Stimulated activated CD8-positive, alpha-beta memory T cell treated with anti-CD3 and anti-CD28 coated beads, Interleukin-15, amount 100 ng/mL, for 24 hours (primary cell): Measurements from ENCODE around the gene AKIRIN2.
"Not testable (repeated sequence)": the region's sequence is repeated elsewhere in the genome, so short reads cannot be mapped to it uniquely, and the experiment has no call there.

Source experiments
- DNase-seq: peaks from one replicate; pipeline ENCODE4 v3.0.0-alpha.2; 2020; ENCODE audit warnings: low read depth

Gene AKIRIN2

DNA sequence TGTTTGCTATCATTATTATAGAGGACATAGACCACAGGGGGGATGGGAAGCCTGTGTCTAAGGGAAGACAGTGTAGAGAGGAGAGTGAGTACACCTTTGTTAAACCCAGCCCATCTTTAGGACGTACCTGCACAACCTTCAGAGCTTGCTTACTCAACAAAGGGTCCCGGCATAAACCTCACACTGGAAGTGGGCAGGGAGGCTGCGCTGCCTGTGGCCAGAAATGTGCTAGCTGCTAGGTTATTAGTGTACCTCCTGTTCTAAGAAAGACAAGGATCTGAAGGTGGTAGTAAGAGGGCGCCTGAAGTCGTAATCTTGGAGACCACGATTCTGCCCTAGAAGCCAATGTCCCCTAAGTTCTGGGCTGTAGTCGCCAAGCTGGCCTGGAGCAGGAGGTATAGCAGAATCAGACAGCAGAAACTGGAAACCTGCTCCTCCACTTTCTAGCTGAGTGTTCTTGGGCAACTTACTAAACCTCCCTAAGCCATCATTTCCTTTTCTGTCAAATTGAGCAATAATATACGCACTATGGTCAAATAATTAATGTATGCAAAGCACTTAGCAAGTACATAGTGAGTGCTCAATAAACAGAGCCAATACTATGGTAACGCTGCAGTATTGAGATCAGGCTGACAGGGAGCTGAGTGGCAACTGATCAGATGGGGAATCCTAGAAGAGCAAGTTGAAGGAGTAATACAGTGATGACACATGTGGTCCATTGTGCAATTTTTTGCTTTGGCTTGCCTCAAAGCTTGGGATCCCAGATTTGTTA, 16.8 kb upstream of the AKIRIN2 start:
- DNase-seq: no peak

DNA sequence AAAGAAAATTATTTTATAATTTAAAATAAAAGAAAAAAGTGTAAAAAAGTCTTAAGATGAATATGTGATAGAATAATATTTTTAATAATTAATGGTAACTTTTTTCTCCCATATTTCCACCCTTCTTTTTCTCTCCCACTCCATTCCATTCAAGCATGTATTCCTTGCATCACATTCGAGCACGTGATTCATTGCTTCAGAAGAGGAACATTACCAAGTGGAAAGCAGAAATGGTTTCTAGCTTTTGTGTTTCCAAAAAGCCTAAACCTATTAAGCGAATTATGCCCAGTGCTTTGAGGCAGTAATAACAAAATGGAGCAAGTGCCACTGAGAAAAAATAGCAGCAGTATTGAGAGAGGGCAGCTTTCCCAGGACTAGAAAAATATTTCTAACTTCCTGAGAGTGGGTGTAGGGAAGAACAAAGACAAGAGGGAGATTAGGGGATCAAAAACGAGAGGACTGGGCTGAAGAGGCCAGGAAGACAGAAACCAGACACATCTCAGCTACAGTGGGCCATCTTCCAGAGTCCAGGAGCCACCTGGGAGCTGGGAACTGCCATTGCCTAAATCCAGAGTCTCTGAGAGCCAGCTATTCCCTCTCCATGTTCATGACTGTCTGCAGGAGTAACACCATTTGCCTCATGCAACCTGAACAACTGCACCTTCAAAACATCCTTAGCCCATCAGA, 15.0 kb upstream of the AKIRIN2 start:
- no peak for DNase-seq

DNA sequence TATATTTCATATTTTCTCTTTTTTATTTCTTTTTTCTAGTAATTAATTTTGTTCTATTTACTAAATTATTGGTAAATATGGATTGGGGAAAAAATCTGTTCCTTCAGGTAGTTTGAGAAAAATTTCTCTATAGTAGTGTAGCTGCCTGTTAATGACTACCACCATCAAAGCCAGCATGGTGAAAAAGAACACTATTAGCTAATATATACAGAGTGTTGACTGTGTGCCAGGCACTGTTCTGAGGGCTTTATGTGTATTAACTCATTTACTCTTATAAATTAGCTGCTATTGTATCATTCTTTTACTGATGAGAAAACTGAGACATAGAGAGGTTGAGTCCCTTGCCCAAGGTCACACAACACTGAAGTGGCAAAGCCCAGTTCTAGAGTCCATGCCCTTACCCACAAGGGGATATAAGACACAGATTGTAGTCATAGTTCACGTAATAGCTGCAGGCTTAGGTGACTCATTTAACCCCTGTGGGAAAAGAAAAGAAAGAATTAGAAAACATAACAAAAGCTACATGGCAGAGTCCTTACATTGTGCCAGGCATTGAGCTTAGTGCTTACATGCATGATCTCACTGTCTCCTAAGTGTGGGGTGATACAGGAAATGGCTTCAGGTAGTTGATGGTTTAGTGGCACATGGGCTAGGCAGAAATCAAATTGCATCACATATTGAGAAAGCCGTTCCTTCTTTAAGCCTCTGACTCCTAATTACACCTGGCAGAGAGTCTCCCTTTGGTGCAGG, 12.2 kb upstream of the AKIRIN2 start:
- DNase-seq: no peak

DNA sequence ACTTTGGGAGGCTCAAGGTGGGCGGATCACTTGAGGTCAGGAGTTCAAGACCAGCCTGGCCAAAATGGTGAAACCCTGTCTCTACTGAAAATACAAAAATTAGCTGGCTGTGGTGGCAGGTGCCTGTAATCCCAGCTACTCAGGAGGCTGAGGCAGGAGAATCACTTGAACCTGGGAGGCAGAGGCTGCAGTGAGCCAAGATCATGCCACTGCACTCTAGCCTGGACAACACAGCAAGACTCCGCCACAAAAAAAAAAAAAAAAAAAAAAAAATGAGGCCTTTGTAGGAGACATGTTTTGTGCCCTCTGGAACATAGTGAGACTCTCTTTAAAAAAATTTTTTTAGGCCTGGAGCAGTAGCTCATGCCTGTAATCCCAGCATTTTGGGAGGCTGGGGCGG, 10.7 kb upstream of the AKIRIN2 start:
- DNase-seq: not testable (repeated sequence)

DNA sequence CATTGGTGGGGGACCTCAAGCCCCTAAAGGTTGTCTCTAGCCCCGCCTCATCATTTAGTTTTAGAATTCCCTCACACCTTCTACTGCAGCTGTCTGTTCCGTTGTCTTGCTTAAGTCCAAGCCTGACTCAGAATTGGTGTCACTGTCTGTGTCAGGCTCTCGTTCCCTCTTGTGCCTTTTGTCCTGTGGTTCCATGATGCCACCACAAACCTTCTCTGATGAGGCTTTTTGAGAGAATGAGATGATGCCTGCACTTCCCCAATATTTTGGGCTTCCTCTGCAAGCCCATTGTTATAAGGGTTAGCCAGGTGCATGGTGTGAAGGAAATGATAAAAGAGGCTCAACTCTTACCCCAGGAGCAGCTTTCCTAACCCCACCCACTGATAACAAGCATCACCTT, 8.1 kb upstream of the AKIRIN2 start:
- no peak for DNase-seq

DNA sequence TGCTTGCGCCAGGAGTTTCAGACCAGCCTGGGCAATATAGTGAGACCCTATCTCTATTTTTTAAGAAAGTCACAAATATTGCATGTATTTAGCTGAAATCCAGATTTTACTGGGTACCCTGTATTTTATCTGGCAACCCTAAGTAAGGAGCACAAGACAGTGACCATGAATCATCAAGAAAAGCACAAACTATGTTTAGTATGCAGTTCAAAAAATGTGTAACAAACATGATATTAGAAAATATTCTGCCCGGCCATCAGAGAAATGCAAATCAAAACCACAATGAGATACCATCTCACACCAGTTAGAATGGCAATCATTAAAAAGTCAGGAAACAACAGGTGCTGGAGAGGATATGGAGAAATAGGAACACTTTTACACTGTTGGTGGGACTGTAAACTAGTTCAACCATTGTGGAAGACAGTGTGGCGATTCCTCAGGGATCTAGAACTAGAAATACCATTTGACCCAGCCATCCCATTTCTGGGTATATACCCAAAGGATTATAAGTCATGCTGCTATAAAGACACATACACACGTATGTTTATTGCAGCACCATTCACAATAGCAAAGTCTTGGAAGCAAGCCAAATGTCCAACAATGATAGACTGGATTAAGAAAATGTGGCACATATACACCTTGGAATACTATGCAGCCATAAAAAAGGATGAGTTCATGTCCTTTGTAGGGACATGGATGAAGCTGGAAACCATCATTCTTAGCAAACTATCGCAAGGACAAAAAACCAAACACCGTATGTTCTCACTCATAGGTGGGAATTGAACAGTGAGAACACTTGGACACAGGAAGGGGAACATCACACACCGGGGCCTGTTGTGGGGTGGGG, 6.8 kb upstream of the AKIRIN2 start:
- not testable (repeated sequence) for DNase-seq

DNA sequence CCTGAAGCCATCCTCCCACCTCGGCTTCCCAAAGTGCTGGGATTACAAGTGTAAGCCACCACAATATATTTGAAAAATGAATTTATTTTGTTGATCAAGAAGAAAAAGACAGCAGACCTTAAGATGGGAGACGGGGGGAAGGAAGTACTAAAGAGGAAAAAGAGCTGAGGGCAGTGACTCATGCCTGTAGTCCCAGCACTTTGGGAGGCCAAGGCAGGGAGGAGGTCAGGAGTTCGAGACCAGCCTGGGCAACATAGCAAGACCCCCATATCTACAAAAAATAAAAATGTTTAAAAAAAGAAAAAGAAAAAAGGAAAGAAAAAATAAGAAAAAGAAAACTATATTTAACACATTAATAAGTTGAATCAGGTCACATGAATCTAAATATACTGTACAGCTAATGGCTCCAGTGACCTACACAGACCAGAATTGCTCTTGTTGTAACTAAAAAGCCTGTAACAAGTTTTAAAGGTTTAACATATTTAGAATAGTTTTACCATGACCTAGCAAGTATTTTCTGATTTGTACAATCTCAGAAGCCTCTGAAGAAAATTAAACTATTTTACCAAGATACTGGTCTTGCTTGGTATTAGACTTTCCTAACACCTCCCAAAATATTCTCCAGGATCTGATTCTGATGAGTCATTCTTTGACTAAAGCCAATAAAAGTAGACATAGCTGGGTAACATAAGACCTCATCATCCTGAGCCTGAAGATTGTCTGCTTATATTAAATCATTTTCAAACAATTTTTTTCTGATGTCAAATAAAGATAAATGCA, 4.3 kb upstream of the AKIRIN2 start:
- no peak for DNase-seq

DNA sequence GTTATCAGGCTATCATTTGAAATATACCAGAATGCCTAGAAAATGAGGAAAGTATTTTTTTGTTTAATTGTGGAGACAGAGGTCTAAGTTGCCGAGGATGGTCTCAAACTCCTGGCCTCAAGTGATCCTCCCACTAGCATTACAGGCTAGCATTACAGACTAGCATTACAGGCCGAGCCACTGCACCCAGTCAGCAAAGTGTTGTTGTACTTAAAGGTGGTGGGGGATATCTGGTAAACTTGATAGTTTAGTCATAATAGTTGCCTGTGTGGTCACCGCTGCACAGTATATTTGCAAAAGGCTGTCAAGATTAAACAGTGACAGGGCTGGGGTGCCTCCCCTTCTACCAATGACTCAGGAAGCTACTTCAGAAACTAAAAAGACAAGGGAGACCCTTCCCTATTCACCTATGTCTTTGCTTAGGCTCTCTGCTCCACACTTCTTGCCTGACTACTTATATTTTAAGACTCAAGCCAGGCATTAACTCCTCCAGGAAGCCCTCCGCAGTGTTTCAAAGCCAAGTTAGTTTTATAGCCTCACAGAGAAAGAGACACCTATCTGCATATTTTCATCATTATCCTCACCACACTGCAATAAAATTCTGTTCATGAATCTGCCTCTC, 3.1 kb upstream of the AKIRIN2 start:
- DNase-seq: no peak

DNA sequence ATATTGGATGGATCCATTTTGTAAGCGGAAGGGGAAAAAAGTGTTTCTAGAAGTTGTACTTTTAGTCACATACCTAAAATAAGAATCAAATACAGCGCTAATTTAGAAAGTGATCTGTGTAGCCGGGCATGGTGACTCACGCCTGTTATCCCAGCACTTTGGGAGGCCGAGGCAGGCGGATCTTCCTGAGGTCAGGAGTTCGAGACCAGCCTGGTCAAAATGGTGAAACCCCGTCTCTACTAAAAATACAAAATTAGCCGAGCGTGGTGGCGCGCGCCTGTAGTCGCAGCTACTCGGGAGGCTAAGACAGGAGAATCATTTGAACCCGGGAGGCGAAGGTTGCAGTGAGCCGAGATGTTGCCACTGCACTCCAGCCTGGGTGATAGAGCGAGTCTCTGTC, 1.0 kb upstream of the AKIRIN2 start:
- not testable (repeated sequence) for DNase-seq

DNA sequence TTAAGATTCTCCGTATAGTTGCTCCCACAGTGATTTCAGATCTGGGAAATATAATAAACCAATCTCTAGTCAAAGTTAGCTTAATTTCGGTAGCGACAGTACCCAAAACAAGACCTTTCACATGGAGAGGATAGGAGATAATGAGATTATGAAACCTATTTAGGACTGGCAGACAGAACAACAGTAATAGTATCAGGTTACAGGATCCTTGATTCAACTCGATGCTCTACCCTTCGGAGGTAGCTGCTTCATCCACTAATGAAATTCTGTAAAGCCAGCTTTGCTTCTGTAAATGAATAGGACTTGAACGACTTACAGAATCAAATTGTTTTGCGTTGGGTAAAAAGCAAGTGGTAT, 534 bp upstream of the AKIRIN2 start:
- DNase-seq: no peak

DNA sequence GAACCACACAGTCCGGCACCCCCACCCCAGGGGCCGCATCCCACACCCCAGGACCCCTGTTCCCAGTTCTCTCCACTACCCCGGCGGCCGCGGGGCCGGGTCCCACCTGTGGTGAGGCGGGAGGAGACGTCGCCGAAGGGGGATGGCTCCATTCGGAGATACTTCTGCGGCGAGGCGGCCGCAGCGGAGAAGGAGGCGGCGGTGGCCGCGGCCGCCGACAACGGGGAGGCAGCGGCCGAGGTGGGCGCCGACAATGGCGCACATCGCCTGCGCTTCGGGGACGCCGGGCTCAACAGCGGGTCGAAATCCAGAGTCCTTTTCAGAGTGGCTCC, 723 bp downstream of the AKIRIN2 start:
- peak; percentile 26 for DNase-seq

DNA sequence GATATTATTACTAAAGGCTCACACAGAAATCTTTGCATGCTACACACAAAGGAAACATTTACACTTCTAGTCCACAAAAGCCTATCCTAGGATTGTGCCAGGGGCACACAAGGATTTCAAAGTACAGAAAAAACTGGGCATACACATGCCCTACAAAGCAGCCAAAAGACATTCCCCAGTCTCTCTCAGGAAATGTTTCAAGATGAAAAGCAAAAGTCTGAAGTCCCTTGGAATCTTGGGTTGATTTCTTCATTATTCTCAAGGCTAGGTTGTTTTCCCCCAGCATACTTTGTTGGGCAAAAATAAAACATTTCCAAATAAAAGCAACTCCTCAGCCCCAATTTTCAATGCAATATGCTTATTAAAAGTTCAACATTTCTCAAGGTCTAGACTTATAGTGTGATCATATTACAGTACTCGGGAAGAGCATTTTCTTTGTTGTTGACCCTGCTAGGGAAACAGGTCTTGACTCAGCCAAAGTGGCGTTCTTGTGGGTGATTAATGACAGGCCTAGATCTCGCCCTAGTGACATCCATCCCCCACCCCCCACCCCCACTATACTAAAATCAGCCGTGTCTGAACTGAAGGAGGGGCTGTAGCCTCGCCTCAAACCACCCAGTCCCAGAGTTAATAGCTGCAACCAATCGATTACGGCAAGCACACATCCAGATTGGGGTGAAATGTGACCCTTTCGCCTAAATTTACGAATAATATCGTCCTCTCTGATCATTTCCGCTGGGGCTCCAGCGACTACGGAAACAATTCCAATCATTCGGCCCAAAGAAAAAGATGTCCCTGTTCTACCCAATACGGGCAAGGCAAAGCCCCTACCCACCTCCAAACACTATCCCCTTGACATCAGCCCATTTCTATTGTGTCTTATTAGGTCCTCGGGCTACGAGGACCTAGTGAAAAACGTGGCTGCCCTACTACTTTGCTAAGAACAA, 1.4 kb downstream of the AKIRIN2 start:
- DNase-seq: no peak

DNA sequence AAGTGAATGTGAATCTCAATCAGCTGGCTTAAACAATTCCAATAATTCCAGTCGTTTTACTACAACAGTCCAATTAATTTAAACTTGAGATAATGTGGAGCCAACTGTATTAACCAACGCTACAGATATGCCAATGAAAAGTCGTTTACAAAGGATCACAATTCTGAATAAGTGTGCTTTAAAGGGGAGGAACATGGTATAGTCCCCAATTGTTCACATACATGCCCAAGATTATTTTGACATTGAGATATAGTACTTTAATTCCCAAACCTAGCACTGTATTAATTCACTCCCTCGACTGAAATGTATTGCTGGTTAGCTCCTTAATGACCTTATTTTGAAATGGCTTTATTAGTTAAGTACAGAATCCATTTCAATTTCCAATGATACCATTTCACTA, 2.5 kb downstream of the AKIRIN2 start:
- no peak for DNase-seq

DNA sequence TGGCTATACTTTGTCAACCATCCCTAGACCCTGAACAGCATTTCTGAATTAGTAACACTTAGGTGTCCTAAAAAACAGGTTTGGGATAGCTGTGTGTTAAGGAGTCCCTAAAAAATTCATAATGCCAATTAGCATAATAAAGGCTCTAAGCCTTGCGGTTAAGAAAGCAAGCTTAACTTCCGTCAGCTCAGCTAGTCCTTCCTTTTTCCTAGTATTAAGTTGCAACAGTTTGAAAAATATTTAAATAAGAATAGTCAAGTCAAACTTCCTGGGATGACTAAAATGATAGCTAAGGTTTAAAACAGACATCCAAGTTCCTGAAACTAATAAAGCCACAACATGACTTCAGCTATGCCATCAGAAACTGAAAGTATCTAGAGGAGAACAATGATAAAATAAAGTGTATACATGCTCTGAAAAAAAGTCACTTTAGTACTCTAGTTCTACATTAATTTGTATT, 3.5 kb downstream of the AKIRIN2 start:
- DNase-seq: no peak

DNA sequence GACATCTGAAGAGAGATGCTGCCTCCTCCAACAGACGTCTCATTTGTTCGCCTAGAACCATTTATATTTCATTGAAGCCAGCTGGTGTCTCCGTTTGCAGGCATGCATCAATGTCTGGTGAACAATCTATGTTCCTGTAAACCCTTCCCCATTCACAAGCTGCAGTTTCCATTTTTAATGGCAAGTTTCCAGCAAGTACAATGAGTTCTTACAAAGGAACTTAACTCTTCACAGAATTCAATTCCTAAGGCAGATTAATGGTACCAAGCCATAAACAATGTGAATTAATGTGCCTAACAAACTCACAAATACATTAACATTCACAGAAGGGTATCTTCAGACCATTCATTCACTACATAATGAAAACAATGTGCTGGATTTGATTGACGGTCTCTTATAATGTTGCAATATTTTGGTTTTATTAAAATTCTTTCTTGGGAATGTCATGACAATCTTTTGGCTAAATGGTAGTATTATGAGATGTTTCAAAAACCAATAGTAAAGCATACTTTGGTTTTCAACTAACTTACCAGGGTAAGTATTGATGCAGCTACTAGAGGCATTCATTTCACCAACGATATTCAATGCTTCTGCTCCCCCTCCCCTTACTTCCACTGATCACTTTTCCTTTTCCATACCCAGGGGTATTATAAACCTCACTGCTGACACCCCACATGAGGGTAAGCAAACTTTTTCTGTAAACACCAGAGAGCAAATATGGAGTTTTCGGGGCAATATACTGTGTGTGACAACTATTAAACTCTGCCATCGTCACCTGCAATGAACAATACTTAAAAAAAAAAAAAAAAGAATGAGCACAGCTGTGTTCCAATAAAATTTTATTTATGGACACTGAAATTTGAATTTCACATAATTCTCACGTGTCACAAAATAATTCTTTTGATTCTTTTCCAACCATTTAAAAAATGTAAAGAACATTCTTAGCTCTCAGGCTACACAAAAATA, 4.2 kb downstream of the AKIRIN2 start:
- DNase-seq: no peak

DNA sequence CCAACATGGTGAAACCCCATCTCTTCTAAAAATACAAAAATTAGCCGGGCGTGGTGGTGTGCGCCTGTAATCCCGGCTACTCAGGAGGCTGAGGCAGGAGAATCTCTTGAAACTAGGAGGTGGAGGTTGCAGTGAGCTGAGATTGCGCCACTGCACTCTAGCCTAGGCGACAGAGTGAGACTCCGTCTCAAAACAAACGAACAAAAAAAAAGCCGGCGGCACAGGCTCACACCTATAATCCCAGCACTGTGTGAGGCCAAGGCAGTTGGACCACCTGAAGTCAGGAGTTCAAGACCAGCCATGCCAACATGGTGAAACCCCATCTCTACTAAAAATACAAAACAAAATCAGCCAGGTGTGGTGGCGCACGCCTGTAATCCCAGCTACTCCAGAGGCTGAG, 5.2 kb downstream of the AKIRIN2 start:
- not testable (repeated sequence) for DNase-seq

DNA sequence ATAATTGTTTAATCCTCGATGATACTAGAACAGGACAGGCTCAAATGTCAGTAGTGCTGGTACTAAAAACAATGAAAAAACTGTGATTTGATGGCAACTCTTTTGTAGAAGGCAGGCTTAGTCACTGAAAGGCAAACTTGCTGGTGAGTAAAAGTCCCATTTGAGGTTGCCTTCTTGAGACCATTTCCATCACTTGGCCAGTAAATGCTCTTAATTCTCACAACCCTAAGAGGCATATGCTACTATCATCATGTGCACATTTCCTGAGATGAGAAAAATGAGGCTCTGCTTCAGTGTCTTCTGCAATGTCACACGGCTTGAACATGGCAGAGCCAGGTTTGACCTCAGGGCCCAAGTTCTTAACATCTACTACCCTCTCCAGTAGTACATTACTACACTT, 9.9 kb downstream of the AKIRIN2 start:
- no peak for DNase-seq

DNA sequence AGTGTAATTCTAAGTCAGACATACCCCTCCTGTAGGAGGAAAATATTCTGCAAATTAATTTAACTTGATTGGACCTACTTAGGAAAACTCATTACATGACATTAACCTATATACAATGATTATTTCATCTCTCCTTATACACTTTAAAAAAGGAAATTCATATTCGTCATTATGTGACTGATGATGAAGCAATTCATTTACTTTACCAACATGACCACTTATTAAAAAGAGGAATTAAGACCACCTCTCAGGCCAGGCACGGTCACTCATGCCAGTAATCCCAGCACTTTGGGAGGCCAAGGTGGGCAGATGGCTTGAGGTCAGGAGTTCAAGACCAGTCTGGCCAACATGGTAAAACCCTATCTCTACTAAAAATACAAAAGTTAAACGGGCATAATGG, 11.6 kb downstream of the AKIRIN2 start:
- no peak for DNase-seq

DNA sequence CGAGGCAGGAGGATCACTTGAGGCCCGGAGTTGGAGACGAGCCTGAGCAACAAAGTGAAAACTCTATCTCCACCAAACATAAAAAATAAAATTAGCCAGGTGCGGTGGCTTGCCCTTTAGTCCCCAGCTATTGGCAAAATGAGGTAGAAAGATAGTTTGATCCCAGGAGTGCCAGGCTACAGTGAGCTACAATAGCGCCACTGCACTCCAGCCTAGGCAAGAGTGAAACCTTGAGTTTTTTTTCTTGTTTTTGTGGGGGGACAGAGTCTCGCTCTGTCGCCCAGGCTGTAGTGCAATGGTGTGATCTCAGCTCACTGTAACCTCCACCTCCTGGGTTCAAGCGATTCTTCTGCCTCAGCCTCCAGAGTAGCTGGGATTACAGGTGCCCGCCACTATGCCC, 14.1 kb downstream of the AKIRIN2 start:
- not testable (repeated sequence) for DNase-seq
